Mammary microvascular endothelial cell (primary cell): ENCODE data around the gene PRDX1. TPM values are rescaled to one million over a fixed set of nuclear protein-coding genes. Genes with fewer than 3 reads are reported as not detected.

Experiments used
- total RNA-seq: library from RNA; depleted of rRNA; stranded (reverse); fragments of >200 nt; gene quantifications from 2 replicates; pipeline ENCODE4 v1.2.3, GENCODE V29; 2015

PRDX1 gene
- 826 and 830 TPM in 2 replicates for total RNA-seq

DNA sequence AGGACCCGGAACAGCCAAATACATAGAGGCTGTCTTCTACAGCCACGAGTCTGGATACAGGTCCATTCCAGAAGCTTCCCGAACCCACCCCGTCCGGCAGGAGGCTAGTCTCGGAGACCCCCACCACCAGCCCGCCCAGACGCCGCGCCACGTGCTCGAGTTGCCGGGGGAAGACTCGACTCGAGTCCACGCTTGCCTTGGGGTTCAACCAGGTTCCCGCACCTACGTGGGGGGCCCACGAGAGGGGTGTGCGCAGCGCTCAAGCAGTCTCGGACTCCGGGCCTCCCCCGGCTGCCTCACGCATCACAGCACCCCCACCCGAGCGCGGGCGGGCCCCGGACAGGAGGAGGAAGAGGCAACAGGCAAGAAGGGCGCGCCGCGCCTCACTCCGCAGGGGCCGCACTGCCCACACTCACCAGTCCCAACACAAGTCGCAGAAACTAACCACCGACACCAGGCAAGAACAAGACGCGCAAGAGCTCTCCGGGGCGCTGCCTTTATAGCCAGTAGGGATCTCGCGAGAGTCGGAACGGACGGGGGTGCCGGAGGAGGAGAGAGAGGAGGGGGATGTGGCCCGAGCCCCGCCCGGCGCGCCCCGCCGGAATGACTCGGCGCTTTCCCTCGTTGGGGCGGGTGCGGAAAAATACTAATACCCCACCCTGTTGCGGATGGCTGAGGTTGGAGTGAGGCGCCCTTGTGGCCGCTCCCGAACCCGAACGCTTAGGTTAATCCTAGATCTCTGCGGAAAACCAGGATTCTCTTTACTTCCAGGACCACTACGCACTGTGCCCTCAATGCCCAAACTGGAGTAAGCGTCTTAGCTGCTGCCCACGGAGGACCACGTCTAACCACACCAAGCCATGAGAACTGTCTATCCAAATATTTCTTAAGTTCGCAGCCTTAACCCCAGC, at the start of gene PRDX1:
Gene PRDX1, minus strand, starts transcription at position 472 of the 911 bp plus-strand sequence. CDS start 2,841 bp downstream, outside the sequence.

DNA sequence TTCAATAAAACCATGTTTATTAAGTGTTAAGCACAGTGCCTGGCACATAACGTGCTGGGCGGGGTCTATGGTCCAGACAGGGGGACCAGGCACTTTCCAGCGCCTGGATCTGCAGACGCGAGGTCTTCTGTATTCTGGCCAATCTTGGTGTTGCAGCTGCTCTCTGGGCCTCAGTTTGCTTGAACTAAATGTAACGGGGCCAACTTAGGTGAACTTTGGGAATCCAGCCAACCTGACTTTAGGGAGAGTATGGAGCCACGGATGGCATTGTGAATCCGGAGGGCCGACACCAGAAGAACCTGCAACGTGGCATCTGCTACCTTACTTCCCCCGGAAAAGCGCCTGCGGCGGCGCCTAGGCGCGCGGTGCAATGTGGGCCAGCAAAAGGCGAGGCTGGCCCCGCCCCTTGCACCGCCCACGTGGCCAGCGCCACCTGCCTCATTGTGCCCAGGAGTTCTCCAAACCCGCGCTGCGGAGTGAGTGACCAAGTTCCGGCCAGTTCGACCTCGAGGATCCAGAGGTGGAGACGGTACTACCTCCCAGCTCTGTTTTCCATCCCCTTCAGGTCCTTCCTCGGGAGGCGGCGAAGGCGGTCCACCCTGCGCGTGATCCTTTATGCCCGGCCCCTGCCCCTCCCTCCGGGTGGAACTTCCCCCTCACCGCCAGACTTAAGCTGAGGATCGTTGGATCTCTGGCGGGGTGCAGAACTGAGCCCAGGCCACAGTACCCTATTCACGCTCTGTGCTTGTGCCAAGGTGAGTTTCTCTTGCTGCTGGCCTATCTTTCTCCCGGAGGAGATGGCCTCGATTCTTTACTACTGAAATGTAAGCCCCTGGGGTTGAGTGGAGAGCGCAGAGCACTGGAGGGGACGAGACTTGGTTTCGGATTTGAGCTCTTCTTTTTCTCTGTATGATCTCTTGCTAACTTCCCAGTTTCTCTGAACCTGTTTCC, 29.0 kb upstream of the PRDX1 start, which contains the start of gene AKR1A1:
Gene AKR1A1, plus strand, starts transcription at position 426 of the 951 bp plus-strand sequence. CDS start 10,969 bp downstream, outside the sequence.

GRCh38 chr1:45490626-45491486, 30.8 kb downstream of the PRDX1 start, which contains the start of gene TESK2:
Gene TESK2 (minus strand): TSS chr1:45491163. CDS start chr1:45457785, 33,378 bp downstream.

Other genes starting within 250 kb of the PRDX1 start
- gene HPDL, start 195.0 kb downstream of the PRDX1 start, total RNA-seq = 4.7 and 9.3 TPM in 2 replicates
- gene TOE1, start 181.7 kb downstream of the PRDX1 start, total RNA-seq = 13.1 and 18.8 TPM in 2 replicates
- 11.2 and 12.4 TPM in 2 replicates for gene MUTYH, start 181.4 kb downstream of the PRDX1 start, total RNA-seq
- gene TESK2, start 30.7 kb downstream of the PRDX1 start, total RNA-seq = 2.6 and 2.8 TPM in 2 replicates
- gene CCDC163, start 21.8 kb downstream of the PRDX1 start, total RNA-seq = 2.0 and 2.1 TPM in 2 replicates
- gene MMACHC, start 21.6 kb downstream of the PRDX1 start, total RNA-seq = 4.0 and 4.6 TPM in 2 replicates
- 106 and 117 TPM in 2 replicates for gene AKR1A1, start 28.9 kb upstream of the PRDX1 start, total RNA-seq
- 71.8 and 90.8 TPM in 2 replicates for gene NASP, start 62.2 kb upstream of the PRDX1 start, total RNA-seq
- 0.07 and 0.10 TPM in 2 replicates for gene CCDC17, start 102.2 kb upstream of the PRDX1 start, total RNA-seq
- 59.8 and 65.2 TPM in 2 replicates for gene GPBP1L1, start 164.6 kb upstream of the PRDX1 start, total RNA-seq
- 40.4 and 62.2 TPM in 2 replicates for gene TMEM69, start 166.3 kb upstream of the PRDX1 start, total RNA-seq
- gene IPP, start 228.8 kb upstream of the PRDX1 start, total RNA-seq = 3.8 and 4.3 TPM in 2 replicates